Suprapubic skin (tissue), 4 donors: ENCODE results near the gene JAKMIP1. TPM values are rescaled to one million over a fixed set of nuclear protein-coding genes. Genes with fewer than 3 reads are reported as not detected.

ENCODE experiments used
- DNase-seq, 2 donors: peaks; one replicate each; pipeline ENCODE4 v3.0.0-alpha.2; 2019; ENCODE audit warnings: low spot score in 2 of 2
- H3K27ac ChIP-seq: fragments of 200-600 bp; sonication (generic); one replicate; pipeline ENCODE4 v1.5.1; 2019
- H3K27me3 ChIP-seq: fragments of 200-600 bp; sonication (generic); one replicate; pipeline ENCODE4 v1.5.1; 2019
- H3K36me3 ChIP-seq: fragments of 200-600 bp; sonication (generic); one replicate; pipeline ENCODE4 v1.5.1; 2019
- H3K4me1 ChIP-seq: fragments of 200-600 bp; sonication (generic); one replicate; pipeline ENCODE4 v1.5.1; 2019
- H3K4me3 ChIP-seq: fragments of 200-600 bp; sonication (generic); one replicate; pipeline ENCODE4 v1.5.1; 2019; ENCODE audit warnings: mild to moderate bottlenecking
- H3K9me3 ChIP-seq: fragments of 200-600 bp; sonication (generic); one replicate; pipeline ENCODE4 v1.5.1; 2019
- CTCF ChIP-seq, 2 donors: fragments of 200-600 bp in 1 of 2; fragments of 450-650 bp in 1 of 2; sonication (generic) in 1 of 2; IDR thresholded peaks; one replicate each; pipeline ENCODE4 v1.5.1; 2016 to 2019; ENCODE audit warnings: antibody characterized with exemption in 2 of 2, mild to moderate bottlenecking in 1 of 2, moderate library complexity in 1 of 2
- EP300 ChIP-seq: sonication (generic); formaldehyde crosslinking; IDR thresholded peaks from one replicate; pipeline ENCODE4 v1.6.1; 2017; ENCODE audit warnings: antibody characterized with exemption
- POLR2A ChIP-seq, 2 donors: fragments of 450-650 bp; IDR thresholded peaks; one replicate each; pipeline ENCODE4 v1.6.1; 2017; ENCODE audit warnings: antibody characterized with exemption in 2 of 2, mild to moderate bottlenecking in 2 of 2, moderate library complexity in 2 of 2
- POLR2AphosphoS5 ChIP-seq, 3 donors: sonication (generic); formaldehyde crosslinking; IDR thresholded peaks; one replicate each; pipeline ENCODE4 v1.6.1; 2017; ENCODE audit warnings: antibody characterized with exemption in 3 of 3
- WGBS: methylation state at CpG from one replicate; pipeline ENCODE4 v1.1.5; 2018; 5-methylcytosine and 5-hydroxymethylcytosine counted together
- total RNA-seq, 4 donors: library from RNA; depleted of rRNA; stranded (reverse); fragments of >200 nt; gene quantifications; one replicate each; pipeline ENCODE4 v1.1.0, GENCODE V29; 2016

JAKMIP1 gene
- total RNA-seq, 4 donors from 2014 or later = 0.24 TPM; not detected in 3

- TF ChIP-seq CTCF (IDR thresholded peaks at IDR 0.05) (no peak), EP300 (no peak), POLR2AphosphoS5 (IDR thresholded peaks at IDR 0.05) (no peak), POLR2A (IDR thresholded peaks at IDR 0.05) (no peak)
- H3K4me1 ChIP-seq = peaks cover 20% of the 10 kb centered on the region
- WGBS = 69% methylated on average over 12 of the region's 12 CpGs
- H3K27me3 ChIP-seq = peaks cover 88% of the 10 kb centered on the region
- DNase-seq = no peak
- no peaks in the 10 kb centered on the region for H3K36me3 ChIP-seq
- H3K4me3 ChIP-seq = no peak overlapping the region
- H3K9me3 ChIP-seq = no peaks in the 10 kb centered on the region
- H3K27ac ChIP-seq = no peak overlapping the region
Measured at GRCh38 chr4:6195602-6196319, 4.6 kb downstream of the JAKMIP1 start.

- DNase-seq = no peak
- Histone ChIP-seq H3K4me3 (no peak overlapping the region), H3K27ac (no peak overlapping the region), H3K27me3 (peaks cover 80% of the 10 kb centered on the region), H3K9me3 (no peaks in the 10 kb centered on the region), H3K4me1 (peaks cover 9% of the 10 kb centered on the region), H3K36me3 (no peaks in the 10 kb centered on the region)
- no peak for TF ChIP-seq POLR2A (IDR thresholded peaks at IDR 0.05)
- no peak for TF ChIP-seq EP300
- TF ChIP-seq POLR2AphosphoS5 (IDR thresholded peaks at IDR 0.05) = no peak
- TF ChIP-seq CTCF (IDR thresholded peaks at IDR 0.05) = no peak
- WGBS = 83% methylated on average over 10 of the region's 12 CpGs
Measured at GRCh38 chr4:6194458-6195195, 5.7 kb downstream of the JAKMIP1 start.

GRCh38 chr4:6193399-6193798 lies 7.0 kb downstream of the JAKMIP1 start:
- Histone ChIP-seq H3K4me1 (no peaks in the 10 kb centered on the region), H3K36me3 (no peaks in the 10 kb centered on the region), H3K4me3 (no peak overlapping the region), H3K27me3 (peaks cover 72% of the 10 kb centered on the region), H3K27ac (no peak overlapping the region), H3K9me3 (no peaks in the 10 kb centered on the region)
- no peak for TF ChIP-seq POLR2AphosphoS5 (IDR thresholded peaks at IDR 0.05)
- TF ChIP-seq POLR2A (IDR thresholded peaks at IDR 0.05) = no peak
- no peak for TF ChIP-seq CTCF (IDR thresholded peaks at IDR 0.05)
- no peak for TF ChIP-seq EP300
- WGBS = 82% methylated on average over 9 of the region's 11 CpGs
- DNase-seq = no peak

- Histone ChIP-seq H3K27ac (no peak overlapping the region), H3K36me3 (no peaks in the 10 kb centered on the region), H3K9me3 (peaks cover 5% of the 10 kb centered on the region), H3K4me3 (no peak overlapping the region), H3K27me3 (peaks cover 61% of the 10 kb centered on the region), H3K4me1 (no peaks in the 10 kb centered on the region)
- no peak for TF ChIP-seq EP300
- no peak for TF ChIP-seq POLR2A (IDR thresholded peaks at IDR 0.05)
- TF ChIP-seq CTCF (IDR thresholded peaks at IDR 0.05) = no peak
- TF ChIP-seq POLR2AphosphoS5 (IDR thresholded peaks at IDR 0.05) = no peak
- DNase-seq = no peak
- 90% methylated on average over 9 of the region's 9 CpGs for WGBS
Measured at GRCh38 chr4:6192245-6192644, 8.1 kb downstream of the JAKMIP1 start.

- H3K4me1 ChIP-seq = no peaks in the 10 kb centered on the region
- H3K27ac ChIP-seq = no peak overlapping the region
- TF ChIP-seq EP300 (no peak), POLR2AphosphoS5 (IDR thresholded peaks at IDR 0.05) (no peak), CTCF (IDR thresholded peaks at IDR 0.05) (no peak)
- 88% methylated on average over 11 of the region's 11 CpGs for WGBS
- H3K36me3 ChIP-seq = no peaks in the 10 kb centered on the region
- no peak overlapping the region for H3K4me3 ChIP-seq
- no peak for DNase-seq
- peaks cover 54% of the 10 kb centered on the region for H3K27me3 ChIP-seq
- peaks cover 5% of the 10 kb centered on the region for H3K9me3 ChIP-seq
Measured at GRCh38 chr4:6191448-6192130, 8.8 kb downstream of the JAKMIP1 start.
